Memory B cell (primary cell): ENCODE measurements around the gene LINC01488.

Source experiments
- ATAC-seq: fragments of 150-1000 bp; cut with Tn5 transposase; 2 replicates; pipeline ENCODE4 v1.10.0; 2021; ENCODE audit warnings: low read depth, mild to moderate bottlenecking, moderate library complexity
- DNase-seq, 2 donors: peaks; one replicate each; pipeline ENCODE4 v3.0.0; 2022; ENCODE audit warnings: low spot score in 2 of 2
- H3K27ac Mint-ChIP-seq: one replicate; pipeline ENCODE4 v1.8.0; 2022; ENCODE audit warnings: mild to moderate bottlenecking, moderate library complexity, mixed read lengths
- H3K27me3 Mint-ChIP-seq: one replicate; pipeline ENCODE4 v1.8.0; 2022; ENCODE audit warnings: mixed read lengths
- H3K36me3 Mint-ChIP-seq: one replicate; pipeline ENCODE4 v1.8.0; 2022; ENCODE audit warnings: mild to moderate bottlenecking, mixed read lengths
- H3K4me1 Mint-ChIP-seq: one replicate; pipeline ENCODE4 v1.8.0; 2022; ENCODE audit warnings: mixed read lengths
- H3K4me3 Mint-ChIP-seq: one replicate; pipeline ENCODE4 v1.8.0; 2022; ENCODE audit warnings: mild to moderate bottlenecking, moderate library complexity, mixed read lengths
- H3K9me3 Mint-ChIP-seq: one replicate; pipeline ENCODE4 v1.8.0; 2022; ENCODE audit warnings: mixed read lengths

The LINC01488 gene

DNA sequence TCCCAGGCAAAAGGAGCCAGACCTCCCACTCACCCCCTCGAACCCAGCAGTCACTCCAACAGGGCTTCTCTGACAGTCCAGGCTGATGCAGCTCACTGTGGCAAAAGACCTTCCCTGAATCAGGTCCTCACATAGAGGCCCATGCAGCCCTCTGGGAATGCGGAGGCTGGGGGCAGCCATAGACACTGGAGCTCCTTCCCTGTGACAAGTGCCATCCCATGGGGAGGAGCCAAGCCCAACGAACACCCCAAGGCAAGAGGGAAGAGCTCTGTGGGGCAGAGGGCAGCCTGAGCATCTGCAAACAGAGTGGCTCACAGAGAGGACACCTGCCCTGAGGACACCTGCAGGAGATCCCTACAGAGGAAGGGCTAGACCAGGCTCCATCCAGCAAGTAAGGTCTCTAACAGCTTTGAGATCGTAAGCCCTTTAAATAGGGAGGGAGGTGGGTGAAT is at the start of gene LINC01488:
Gene LINC01488 (plus strand): TSS at position 271 of the 452 bp plus-strand sequence.
- no peaks in the 10 kb centered on the region for H3K4me1 Mint-ChIP-seq
- H3K27ac Mint-ChIP-seq, result no peak within 1 kb of the TSS
- DNase-seq, result no peak
- H3K27me3 Mint-ChIP-seq, result peaks cover 2% of the 10 kb centered on the region
- H3K4me3 Mint-ChIP-seq, result no peak within 1 kb of the TSS
- H3K36me3 Mint-ChIP-seq, result no peaks in the 10 kb centered on the region
- ATAC-seq, result no peak
- H3K9me3 Mint-ChIP-seq, result no peaks in the 10 kb centered on the region

DNA sequence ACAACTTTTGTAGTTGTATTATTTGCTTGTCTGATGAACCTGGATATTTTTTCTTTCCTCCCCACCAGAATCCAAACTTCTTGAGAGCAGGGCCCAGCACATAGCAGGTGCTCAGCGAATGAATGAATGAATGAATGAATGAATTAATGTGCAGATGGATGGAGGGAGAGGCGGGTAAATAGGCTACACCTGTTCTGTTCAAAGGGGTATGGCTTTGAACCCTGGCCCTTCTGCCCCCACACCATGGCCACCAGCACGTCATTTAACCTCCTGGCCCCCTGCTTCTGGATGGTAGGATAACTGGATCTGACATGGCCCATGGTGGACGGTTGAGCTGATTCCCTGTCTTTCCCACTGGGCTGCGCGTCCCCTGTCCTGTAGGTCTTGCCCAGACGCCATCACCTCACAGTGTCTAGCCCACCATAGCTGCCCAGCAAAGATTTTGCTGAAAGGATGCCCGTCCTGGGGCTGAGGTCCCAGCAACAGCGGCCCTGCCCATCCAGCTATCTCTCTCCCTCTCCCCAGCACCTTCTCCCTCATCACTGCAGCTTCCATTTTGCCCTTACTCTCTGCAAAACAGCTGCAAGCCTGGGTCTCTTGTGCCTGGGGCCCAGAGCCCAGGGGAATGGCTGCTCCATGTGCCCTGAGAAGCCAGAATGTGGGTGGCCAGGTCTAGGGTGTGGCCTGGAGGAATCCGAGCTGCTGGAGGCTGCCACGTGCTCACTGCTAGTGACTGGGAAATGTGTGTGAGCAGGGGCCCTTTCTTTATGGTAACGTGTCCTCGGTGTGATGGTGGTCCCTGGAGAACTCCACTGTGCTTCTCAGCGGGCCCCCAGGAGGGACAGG is 49.3 kb upstream of the LINC01488 start:
- Mint-ChIP-seq H3K4me3 (no peak overlapping the region), H3K27ac (no peak overlapping the region), H3K36me3 (no peaks in the 10 kb centered on the region), H3K4me1 (no peaks in the 10 kb centered on the region), H3K9me3 (no peaks in the 10 kb centered on the region), H3K27me3 (peaks cover 15% of the 10 kb centered on the region)
- DNase-seq, result no peak
- ATAC-seq, result no peak

DNA sequence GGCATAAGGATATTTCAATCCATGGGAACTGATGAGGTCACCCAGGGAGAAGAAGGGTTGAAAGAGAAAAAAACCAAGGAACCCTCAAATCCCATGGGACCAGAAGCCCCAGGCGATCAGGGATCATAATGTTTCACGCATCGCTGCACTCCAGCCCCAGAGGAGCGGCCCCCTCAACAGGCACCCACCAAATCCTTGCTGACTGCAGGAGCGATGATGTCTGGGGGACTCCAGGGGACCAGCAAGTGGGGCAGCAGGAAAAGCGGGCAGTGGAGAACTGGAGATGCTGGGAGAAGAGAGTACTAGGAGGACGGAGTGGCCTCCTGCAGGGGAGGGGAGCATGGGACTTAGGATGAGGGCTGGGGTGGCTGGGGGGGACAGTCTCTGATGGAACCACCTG is 47.7 kb upstream of the LINC01488 start:
- Mint-ChIP-seq H3K27me3 (peaks cover 15% of the 10 kb centered on the region), H3K9me3 (no peaks in the 10 kb centered on the region), H3K27ac (no peak overlapping the region), H3K4me3 (no peak overlapping the region), H3K4me1 (no peaks in the 10 kb centered on the region), H3K36me3 (no peaks in the 10 kb centered on the region)
- no peak for ATAC-seq
- no peak for DNase-seq

DNA sequence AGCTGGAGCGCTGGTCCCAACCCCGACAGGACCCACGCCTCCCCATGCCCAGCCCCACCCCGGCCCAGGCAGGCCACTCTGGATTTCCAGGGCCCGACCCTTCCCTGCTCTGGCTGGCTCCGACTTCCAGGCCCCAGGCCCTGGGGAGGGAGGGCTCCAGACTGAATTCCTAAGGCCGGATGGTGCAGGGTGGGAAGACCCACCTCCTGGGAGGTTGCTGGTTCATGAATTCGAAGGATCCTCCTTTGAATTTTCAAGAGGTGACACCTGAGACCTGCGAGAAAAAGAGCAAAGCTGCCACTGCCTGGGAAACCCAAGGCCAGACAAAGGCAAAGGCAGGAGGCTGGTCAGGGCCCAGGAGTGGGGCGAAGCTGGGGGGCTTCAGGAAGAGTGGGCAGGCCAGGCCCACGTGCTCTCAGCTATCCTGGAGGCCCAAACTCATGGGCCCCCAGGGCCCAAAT is 47.0 kb upstream of the LINC01488 start:
- no peak for DNase-seq
- Mint-ChIP-seq H3K9me3 (no peaks in the 10 kb centered on the region), H3K27me3 (peaks cover 15% of the 10 kb centered on the region), H3K27ac (no peak overlapping the region), H3K4me3 (no peak overlapping the region), H3K36me3 (no peaks in the 10 kb centered on the region), H3K4me1 (no peaks in the 10 kb centered on the region)
- ATAC-seq, result no peak

DNA sequence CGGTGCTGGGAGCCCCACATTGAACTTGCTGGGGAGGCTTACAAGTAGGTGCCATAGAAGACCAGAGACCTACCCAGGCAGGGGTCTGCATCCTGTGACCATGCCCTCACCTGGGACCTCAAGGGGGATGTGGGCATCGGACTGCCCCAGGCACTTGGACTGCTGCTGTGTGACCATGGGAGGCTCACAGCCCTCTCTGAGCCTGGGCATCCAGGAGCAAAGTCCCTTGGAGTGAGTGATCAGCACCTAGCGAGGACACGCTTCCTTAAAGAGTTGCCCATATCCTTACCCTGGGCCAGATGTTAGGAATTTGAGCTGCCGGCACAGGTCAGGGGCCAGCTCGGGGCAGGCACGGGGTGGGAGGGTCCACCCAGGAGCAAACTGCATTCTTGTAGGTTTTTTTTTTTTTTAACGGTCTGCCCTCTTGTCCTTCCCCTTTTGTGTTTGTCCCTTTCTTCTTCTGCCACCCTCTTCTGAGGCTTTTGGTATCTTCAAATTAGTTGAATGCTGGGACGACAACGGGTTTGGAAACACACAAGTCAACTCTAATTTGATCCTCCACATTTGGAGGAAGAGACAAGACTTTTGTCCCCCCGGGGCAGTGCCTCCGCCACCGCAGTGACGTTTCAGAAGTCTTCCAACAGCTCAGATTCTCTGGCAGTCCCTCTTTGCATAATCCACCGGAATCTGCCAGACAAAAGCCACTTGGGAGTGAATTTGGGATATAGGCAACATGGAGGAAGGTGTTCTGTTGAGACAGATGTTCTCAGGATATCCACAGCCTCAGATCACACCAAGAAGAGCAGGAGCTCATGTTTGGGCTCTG is 46.1 kb upstream of the LINC01488 start:
- no peaks in the 10 kb centered on the region for H3K4me1 Mint-ChIP-seq
- H3K9me3 Mint-ChIP-seq, result no peaks in the 10 kb centered on the region
- no peak overlapping the region for H3K27ac Mint-ChIP-seq
- DNase-seq (no peak), ATAC-seq (no peak)
- peaks cover 18% of the 10 kb centered on the region for H3K27me3 Mint-ChIP-seq
- H3K36me3 Mint-ChIP-seq, result no peaks in the 10 kb centered on the region
- H3K4me3 Mint-ChIP-seq, result no peak overlapping the region

DNA sequence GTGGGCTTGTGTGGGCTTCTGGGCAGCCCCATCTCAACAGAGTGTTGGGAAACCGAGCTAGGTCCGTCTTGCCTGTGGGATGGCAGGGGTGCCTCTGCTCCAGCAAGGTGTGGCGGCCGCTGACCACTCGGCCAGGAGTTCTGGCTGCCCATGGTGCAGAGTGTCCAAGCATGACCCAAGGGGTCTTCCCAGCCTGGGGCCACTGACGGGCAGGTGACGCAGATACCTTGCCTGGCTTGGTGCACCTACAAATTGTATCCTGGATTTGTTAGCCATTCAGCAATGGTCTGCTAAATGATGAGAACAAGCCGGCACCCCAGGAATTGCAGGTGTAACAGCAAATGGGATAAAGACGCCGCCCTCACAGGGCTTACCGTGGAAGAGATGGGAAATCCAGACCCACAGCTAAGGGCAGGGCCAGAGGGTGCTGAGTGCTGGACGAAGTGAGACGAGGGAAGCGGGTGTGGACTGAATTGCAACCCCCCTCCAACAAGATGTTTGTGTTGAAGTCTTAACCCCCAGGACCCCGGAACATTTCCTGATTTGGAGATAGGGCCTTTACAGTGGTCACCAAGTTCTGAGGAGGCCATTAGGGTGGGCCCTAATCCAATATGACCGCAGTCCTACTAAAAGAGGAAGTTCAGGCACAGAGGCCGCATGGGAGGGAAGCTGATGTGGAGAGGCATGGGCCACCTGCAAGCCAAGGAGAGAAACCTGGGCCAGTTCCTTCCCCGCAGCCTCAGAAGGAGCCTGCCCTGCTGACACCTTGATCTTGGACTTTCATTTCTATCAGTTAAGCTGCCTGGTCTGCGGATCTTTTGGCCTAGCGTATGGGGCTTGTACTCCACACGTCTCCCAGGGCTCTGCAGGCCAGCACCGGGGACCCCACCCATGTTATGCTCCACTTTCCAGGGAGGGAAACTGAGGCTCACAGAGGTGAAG is 45.2 kb upstream of the LINC01488 start:
- H3K36me3 Mint-ChIP-seq, result no peaks in the 10 kb centered on the region
- ATAC-seq (peak; percentile 34), DNase-seq (no peak)
- no peaks in the 10 kb centered on the region for H3K4me1 Mint-ChIP-seq
- H3K27ac Mint-ChIP-seq, result no peak overlapping the region
- no peaks in the 10 kb centered on the region for H3K9me3 Mint-ChIP-seq
- H3K27me3 Mint-ChIP-seq, result peaks cover 16% of the 10 kb centered on the region
- no peak overlapping the region for H3K4me3 Mint-ChIP-seq

DNA sequence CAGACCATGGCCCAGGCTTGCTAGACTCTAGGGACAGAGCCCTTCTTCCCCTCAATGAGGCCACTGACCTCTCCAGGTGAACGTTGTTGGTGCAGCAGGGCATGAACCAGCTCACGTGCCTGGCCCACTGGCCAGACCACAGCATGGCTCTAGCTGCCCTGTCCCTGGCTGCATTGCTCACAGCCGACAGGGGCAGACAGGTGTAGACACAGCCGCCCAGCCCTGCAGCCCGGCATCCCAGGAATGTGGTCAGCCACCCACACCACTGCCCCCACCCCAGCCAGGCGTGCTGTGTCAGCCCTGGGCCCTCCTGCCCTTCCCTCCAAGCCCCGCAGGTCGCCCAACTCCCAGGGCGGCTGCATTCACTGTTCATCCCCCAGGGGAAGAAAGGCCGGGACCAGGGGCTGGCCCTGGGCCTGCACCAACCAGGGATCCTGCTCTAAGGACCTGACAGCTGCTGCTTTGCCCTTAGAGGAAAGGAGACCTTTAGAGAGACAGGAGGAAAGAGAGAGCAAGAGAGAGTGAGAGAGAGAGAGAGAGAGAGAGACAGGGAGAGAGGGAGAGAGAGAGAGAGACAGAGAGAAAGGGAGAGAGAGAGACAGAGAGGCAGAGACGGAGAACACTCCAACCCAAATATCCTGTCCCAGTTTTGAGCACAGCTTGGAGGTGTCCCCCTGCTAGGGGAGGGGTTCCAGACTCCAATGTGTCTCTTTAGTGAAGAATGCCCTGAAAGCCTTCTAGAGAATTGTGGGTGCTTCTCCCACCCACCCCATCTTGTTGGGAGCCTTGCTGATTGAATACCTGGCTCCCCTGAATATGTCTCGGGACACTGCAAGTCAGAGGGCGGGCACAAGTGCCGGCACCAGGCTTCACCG is 44.2 kb upstream of the LINC01488 start:
- no peak overlapping the region for H3K4me3 Mint-ChIP-seq
- no peak for ATAC-seq
- no peaks in the 10 kb centered on the region for H3K36me3 Mint-ChIP-seq
- H3K27me3 Mint-ChIP-seq, result peaks cover 14% of the 10 kb centered on the region
- H3K9me3 Mint-ChIP-seq, result no peaks in the 10 kb centered on the region
- H3K4me1 Mint-ChIP-seq, result no peaks in the 10 kb centered on the region
- DNase-seq, result no peak
- H3K27ac Mint-ChIP-seq, result no peak overlapping the region

DNA sequence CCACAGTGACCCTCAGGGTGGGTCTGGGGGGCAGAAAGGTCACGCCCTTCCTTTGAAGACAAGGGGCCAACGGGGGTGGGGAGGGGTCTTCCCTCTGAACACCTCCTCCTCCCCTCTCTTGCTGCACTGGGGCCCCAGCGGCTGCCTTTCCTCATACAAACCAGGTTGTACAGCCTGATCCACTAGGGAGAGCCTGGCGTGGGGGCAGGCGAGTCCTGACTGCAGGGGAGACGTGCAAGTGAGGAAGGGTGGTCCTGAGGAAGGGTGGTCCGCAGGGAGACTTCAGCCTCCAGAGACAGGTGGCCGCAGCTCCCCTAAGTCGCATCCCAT is 43.6 kb upstream of the LINC01488 start:
- DNase-seq (no peak), ATAC-seq (no peak)
- Mint-ChIP-seq H3K27ac (no peak overlapping the region), H3K4me3 (no peak overlapping the region), H3K27me3 (peaks cover 12% of the 10 kb centered on the region), H3K4me1 (no peaks in the 10 kb centered on the region), H3K9me3 (no peaks in the 10 kb centered on the region), H3K36me3 (no peaks in the 10 kb centered on the region)

DNA sequence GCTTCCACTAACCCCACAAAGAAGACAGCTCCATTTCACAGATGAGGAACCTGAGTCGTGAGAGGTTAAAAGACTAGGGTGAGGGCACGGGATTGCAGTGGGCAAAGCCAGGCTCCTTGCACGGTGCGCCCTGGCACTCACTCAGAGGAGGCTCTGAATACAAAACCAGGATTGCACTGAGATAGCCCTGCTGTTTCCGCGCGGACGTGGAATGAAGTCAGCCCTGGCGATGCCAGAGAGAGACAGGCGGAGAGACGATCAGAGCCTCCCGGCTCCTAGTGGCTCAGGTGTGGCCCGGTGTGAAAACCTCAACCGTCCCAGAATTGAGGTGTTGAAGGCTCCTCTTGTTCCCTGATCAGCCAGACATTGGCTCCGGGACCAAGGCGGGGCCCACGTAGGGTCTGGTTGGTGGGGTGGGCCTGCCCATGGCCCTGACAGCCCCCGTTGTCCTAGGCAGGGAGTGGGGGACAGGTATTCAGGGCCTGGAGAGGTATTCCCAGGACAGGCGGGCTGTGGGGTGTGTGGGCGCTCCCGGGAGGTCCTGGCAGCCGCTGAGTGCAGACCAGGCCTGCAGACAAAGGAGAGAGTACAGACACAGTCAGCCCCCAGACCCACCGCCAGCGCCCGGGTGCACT is 43.1 kb upstream of the LINC01488 start:
- no peak for DNase-seq
- no peaks in the 10 kb centered on the region for H3K4me1 Mint-ChIP-seq

DNA sequence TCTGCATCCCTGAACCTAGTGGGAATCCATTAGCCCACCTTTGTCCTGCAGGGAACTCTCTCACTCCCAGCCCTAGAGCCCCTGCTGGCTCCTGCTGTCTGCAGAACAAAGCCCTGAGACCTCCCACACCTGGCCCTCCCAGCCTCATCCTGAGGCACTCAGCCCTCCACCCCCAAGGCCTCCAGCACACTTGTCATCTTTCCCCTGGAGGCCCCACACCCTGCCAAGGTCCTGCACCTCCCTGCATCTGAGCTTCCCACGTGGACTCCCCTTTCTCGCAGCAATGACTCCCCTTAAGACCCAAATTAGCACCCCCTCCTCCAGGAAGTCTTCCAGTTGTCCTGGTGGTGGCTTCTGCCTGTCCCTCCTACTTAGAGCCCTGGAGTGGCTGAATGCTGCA is 42.3 kb upstream of the LINC01488 start:
- Mint-ChIP-seq H3K4me1 (peaks cover 5% of the 10 kb centered on the region), H3K9me3 (no peaks in the 10 kb centered on the region), H3K4me3 (no peak overlapping the region), H3K27ac (no peak overlapping the region), H3K27me3 (peaks cover 4% of the 10 kb centered on the region), H3K36me3 (no peaks in the 10 kb centered on the region)
- no peak for ATAC-seq
- no peak for DNase-seq

More for the DNA sequence above, 43.1 kb upstream of the LINC01488 start:
- H3K27ac Mint-ChIP-seq, result no peak overlapping the region
- no peaks in the 10 kb centered on the region for H3K36me3 Mint-ChIP-seq
- no peaks in the 10 kb centered on the region for H3K9me3 Mint-ChIP-seq
- ATAC-seq, result no peak
- no peak overlapping the region for H3K4me3 Mint-ChIP-seq
- H3K27me3 Mint-ChIP-seq, result peaks cover 10% of the 10 kb centered on the region

DNA sequence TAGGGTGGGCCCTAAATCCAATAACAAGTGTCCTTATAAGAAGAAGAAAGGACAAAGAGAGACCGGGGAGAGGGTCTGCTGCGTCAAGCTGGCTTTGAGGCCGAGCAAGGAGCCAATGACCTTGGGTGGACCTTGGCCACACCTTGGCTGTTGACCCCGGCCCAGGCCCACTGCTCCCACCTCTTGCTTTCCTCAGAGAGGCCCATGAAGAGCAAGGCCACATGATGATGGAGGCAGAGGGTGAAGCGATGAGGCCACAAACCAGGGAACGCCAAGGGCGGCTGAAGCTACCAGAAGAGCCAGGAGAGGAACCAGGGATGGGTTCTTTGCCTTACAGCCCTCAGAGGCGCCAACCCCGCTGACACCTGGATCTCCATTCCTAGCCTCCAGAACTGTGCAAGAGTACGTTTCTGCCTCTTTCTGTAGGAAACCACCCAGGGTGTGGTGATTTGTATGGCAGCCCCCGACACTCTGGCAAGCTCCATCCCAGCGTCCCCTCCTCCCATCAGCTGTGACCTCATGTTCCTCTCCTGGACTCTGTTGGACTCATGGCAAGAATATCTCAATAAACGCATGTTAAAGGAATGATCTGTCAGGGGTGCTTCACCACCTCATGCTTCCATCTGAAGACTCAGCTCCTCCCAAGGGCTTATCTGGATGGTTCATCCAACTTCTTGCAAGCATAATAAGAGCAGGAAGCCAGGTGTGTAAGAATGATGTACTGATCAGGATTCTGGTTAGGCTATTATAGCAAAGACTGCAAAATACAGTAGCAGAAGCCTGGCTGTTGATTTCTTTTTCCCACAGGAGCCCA is 41.6 kb upstream of the LINC01488 start:
- Mint-ChIP-seq H3K9me3 (no peaks in the 10 kb centered on the region), H3K27me3 (peaks cover 3% of the 10 kb centered on the region), H3K4me3 (no peak overlapping the region), H3K36me3 (no peaks in the 10 kb centered on the region), H3K27ac (no peak overlapping the region), H3K4me1 (peaks cover 5% of the 10 kb centered on the region)
- ATAC-seq, result no peak
- no peak for DNase-seq

DNA sequence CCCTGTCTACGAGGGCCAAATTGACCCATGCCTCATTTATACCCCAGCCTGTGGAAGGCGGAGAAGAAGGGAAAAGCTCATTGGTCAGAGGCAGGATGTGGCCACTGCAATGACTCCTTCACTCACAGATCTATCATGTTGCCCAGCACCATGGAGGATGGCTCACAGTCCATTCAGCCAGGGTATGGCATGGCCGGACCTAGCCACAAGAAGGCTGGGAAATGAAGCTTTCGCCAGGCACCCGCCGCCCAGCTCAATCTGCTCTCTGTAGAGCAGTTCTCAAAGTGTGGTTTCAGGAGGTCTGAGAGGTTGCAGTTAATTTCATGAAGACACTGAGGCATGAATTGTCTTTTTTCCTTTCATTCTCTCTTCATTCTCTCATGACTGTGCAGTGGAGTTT is 40.6 kb upstream of the LINC01488 start:
- no peak for ATAC-seq
- Mint-ChIP-seq H3K27me3 (peaks cover 3% of the 10 kb centered on the region), H3K4me1 (peaks cover 5% of the 10 kb centered on the region), H3K27ac (no peak overlapping the region), H3K36me3 (no peaks in the 10 kb centered on the region), H3K9me3 (no peaks in the 10 kb centered on the region), H3K4me3 (no peak overlapping the region)
- no peak for DNase-seq
